GM19238 (cell line): Measurements from ENCODE around the gene ATP9A.
"Not testable (repeated sequence)": the region's sequence is repeated elsewhere in the genome, so short reads cannot be mapped to it uniquely, and the experiment has no call there.

Experiments used
- DNase-seq: peaks from one replicate; pipeline ENCODE4 v3.0.0; 2011; ENCODE audit warnings: low spot score; ENCODE audit not compliant: insufficient read length

The ATP9A gene

GRCh38 chr20:51797357-51798025, 29.3 kb upstream of the ATP9A start:
- no peak for DNase-seq

GRCh38 chr20:51796340-51796739, 28.1 kb upstream of the ATP9A start:
- DNase-seq: no peak

- DNase-seq: no peak
These were observed 24.8 kb upstream of the ATP9A start for GRCh38 chr20:51792960-51793359.

GRCh38 chr20:51791626-51792025, 23.4 kb upstream of the ATP9A start:
- no peak for DNase-seq

- DNase-seq: no peak
These were observed 22.1 kb upstream of the ATP9A start for GRCh38 chr20:51790256-51790655.

- DNase-seq: no peak
These were observed 21.2 kb upstream of the ATP9A start for GRCh38 chr20:51789434-51789833.

GRCh38 chr20:51788822-51789221, 20.6 kb upstream of the ATP9A start:
- DNase-seq: no peak

- DNase-seq: no peak
These were observed 16.1 kb upstream of the ATP9A start for GRCh38 chr20:51784299-51784698.

GRCh38 chr20:51778229-51778759, 10.1 kb upstream of the ATP9A start:
- not testable (repeated sequence) for DNase-seq

GRCh38 chr20:51775241-51775640, 7.1 kb upstream of the ATP9A start:
- DNase-seq: no peak

- no peak for DNase-seq
These were observed 4.0 kb upstream of the ATP9A start for GRCh38 chr20:51772236-51772635.

- no peak for DNase-seq
These were observed 1.9 kb upstream of the ATP9A start for GRCh38 chr20:51769976-51770615.

GRCh38 chr20:51768759-51769517, 748 bp upstream of the ATP9A start:
- DNase-seq: no peak

- no peak for DNase-seq
These were observed 960 bp downstream of the ATP9A start for GRCh38 chr20:51766994-51767866.

- not testable (repeated sequence) for DNase-seq
These were observed 2.8 kb downstream of the ATP9A start for GRCh38 chr20:51765381-51765780.

- no peak for DNase-seq
These were observed 4.1 kb downstream of the ATP9A start for GRCh38 chr20:51763965-51764602.

- no peak for DNase-seq
These were observed 7.2 kb downstream of the ATP9A start for GRCh38 chr20:51760905-51761546.

GRCh38 chr20:51759769-51760510, 8.2 kb downstream of the ATP9A start:
- DNase-seq: no peak

- DNase-seq: no peak
These were observed 9.1 kb downstream of the ATP9A start for GRCh38 chr20:51758978-51759544.
